ENCODE results near the gene BUD31. TPM values are rescaled to one million over a fixed set of nuclear protein-coding genes. Genes with fewer than 3 reads are reported as not detected.

The BUD31 gene
- total and polyA plus RNA-seq, 2 of the 4 experiments (the other 2 are of a cell fraction), result 72.6 to 97.2 TPM

- no peak for ATAC-seq (ENCODE audit: low read depth)
Observed at GRCh38 chr7:99404977-99405320, 3.8 kb upstream of the BUD31 start.

More at GRCh38 chr7:99404977-99405320, 3.8 kb upstream of the BUD31 start:
- ChIA-PET CTCF (no interaction called here), POLR2A (ENCODE audit: unreplicated experiment) (interaction anchor here (0.6 kb wide), 1 partner anchor 658 kb away, joined by 3 read pairs; no protein-coding TSS in a partner anchor)
- H4K8ac ChIP-seq (ENCODE audit: low read depth in 2 of 2, low read length in 2 of 2), result no peak overlapping the region
- no peak overlapping the region for H3K9ac ChIP-seq (ENCODE audit: low read depth, low read length)
- TF ChIP-seq ELK1 (IDR thresholded peaks at IDR 0.05; ENCODE audit: borderline replicate concordance, low read depth, low read length) (no peak), USF2 (IDR thresholded peaks at IDR 0.05; ENCODE audit: low read depth, low read length) (no peak), POLR2A (IDR thresholded peaks at IDR 0.05; ENCODE audit: low read depth, low read length) (no peak), RFX5 (IDR thresholded peaks at IDR 0.05; ENCODE audit: low read depth, low read length) (no peak), FOS (IDR thresholded peaks at IDR 0.05; ENCODE audit: low read depth, low read length) (no peak), NFE2L2 (IDR thresholded peaks at IDR 0.05; ENCODE audit: low read depth, low read length) (no peak), CTCF (conservative IDR thresholded peaks at IDR 0.05; ENCODE audit: low read depth, low read length) (no peak), MXI1 (IDR thresholded peaks at IDR 0.05; ENCODE audit: borderline replicate concordance, low read depth, low read length) (no peak), RAD21 (IDR thresholded peaks at IDR 0.05; ENCODE audit: low read length) (no peak), CEBPB (IDR thresholded peaks at IDR 0.05; ENCODE audit: low read depth, low read length) (no peak), CHD1 (IDR thresholded peaks at IDR 0.05; ENCODE audit: low read depth, low read length) (no peak), RCOR1 (IDR thresholded peaks at IDR 0.05; ENCODE audit: insufficient replicate concordance, low read length) (no peak), MAFK (IDR thresholded peaks at IDR 0.05; ENCODE audit: low read depth, low read length) (no peak), MAZ (IDR thresholded peaks at IDR 0.05; ENCODE audit: borderline replicate concordance, low read depth, low read length) (no peak), SMC3 (IDR thresholded peaks at IDR 0.05; ENCODE audit: low read depth, low read length) (no peak), BHLHE40 (IDR thresholded peaks at IDR 0.05; ENCODE audit: low read depth, low read length) (no peak)
- H3K14ac ChIP-seq (replicated peaks; ENCODE audit: low read depth, low read length), result no peak overlapping the region
- 0 out of 2 replicates have a peak overlapping the region, but pooled peaks have one; percentile 13 for H2AK5ac ChIP-seq (ENCODE audit: low read depth, low read length)
- dilution Hi-C loops (cut with HindIII; ENCODE audit: low sequenced_read_pairs, unreplicated experiment), result no loop called here
- H2BK15ac ChIP-seq (ENCODE audit: low read depth, low read length), result no peak overlapping the region
- 88% methylated on average over 5 of the region's 10 CpGs; no CpG with 5 or more reads in 1 of the 2 experiments for WGBS, 2 experiments (ENCODE audit: extremely low coverage in 2 of 2, insufficient read length in 1 of 2)
- DNase-seq, result no peak
- H3K23ac ChIP-seq (ENCODE audit: low read depth, low read length), result no peak overlapping the region
- in situ Hi-C loops (cut with MboI; ENCODE audit: low sequenced_read_pairs), result no loop called here
- peaks cover 18 to 74% of the 10 kb centered on the region in 2 experiments for H3K79me1 ChIP-seq (ENCODE audit: low read depth in 1 of 2, low read length in 2 of 2)
- no peak overlapping the region for H2BK120ac ChIP-seq (ENCODE audit: low read depth, low read length)
- H3K56ac ChIP-seq (ENCODE audit: extremely low read depth, insufficient read depth, low read length), result no peak overlapping the region
- no peak overlapping the region for H2BK5ac ChIP-seq (ENCODE audit: low read depth, low read length, poor library complexity, severe bottlenecking)
- H2AFZ ChIP-seq (replicated peaks; ENCODE audit: low read length, poor library complexity), result no peak overlapping the region
- H4K5ac ChIP-seq (ENCODE audit: low read depth, low read length), result no peak overlapping the region
- no peaks in the 10 kb centered on the region for H3K27me3 ChIP-seq (ENCODE audit: control insufficient read depth, insufficient read depth, low read length)
- no peak overlapping the region for H3K4ac ChIP-seq (ENCODE audit: low read depth, low read length)
- H3K36me3 ChIP-seq (ENCODE audit: control insufficient read depth, insufficient read depth, low read length), result peaks cover 36% of the 10 kb centered on the region
- no peak overlapping the region for H2BK20ac ChIP-seq (ENCODE audit: low read depth, low read length)
- H3K4me1 ChIP-seq (ENCODE audit: control insufficient read depth, insufficient read depth, low read length), result peaks cover 8% of the 10 kb centered on the region; the same call in 1 of the 2 replicates
- no TSS peak for BruUV-seq (replicated peaks)
- peaks cover 12% of the 10 kb centered on the region for H3K9me1 ChIP-seq (ENCODE audit: insufficient read depth, low read length)
- H4K20me1 ChIP-seq (ENCODE audit: insufficient read depth, low read length), result peaks cover 66% of the 10 kb centered on the region
- H3K4me2 ChIP-seq (ENCODE audit: low read depth, low read length), result no peak overlapping the region
- H2AK9ac ChIP-seq (replicated peaks; ENCODE audit: low read depth, low read length, poor library complexity), result no peak overlapping the region
- intact Hi-C loops (cut with micrococcal nuclease), result no loop called here
- H4K91ac ChIP-seq (ENCODE audit: insufficient read depth, low read depth, low read length), result no peak overlapping the region
- no peaks in the 10 kb centered on the region for H3K9me3 ChIP-seq (ENCODE audit: control insufficient read depth, insufficient read depth, low read length)
- H3K27ac ChIP-seq (ENCODE audit: insufficient read depth, low read length), result no peak overlapping the region
- H3K18ac ChIP-seq (ENCODE audit: low read depth, low read length), result no peak overlapping the region
- no peak overlapping the region for H3K4me3 ChIP-seq (ENCODE audit: insufficient read depth, low read depth, low read length)

Data from IMR-90 (cell line).